GM19452 (cell line): ENCODE results near the gene C16orf78.

Experiments
- ATAC-seq: cut with Tn5 transposase; IDR thresholded peaks from one replicate; pipeline ENCODE4 v1.9.1; 2021; ENCODE audit not compliant: unreplicated experiment

The C16orf78 gene, protein sequence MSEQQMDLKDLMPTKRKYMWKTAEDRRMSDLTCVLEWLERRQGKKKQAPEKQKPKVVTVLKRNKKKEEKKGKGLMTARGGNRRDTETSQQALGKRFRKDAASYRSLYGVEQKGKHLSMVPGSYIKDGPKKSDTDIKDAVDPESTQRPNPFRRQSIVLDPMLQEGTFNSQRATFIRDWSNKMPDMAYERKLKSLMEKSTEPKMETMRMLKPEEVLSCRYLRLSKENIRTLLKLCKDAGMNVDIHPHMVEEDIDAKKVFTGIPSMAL

GRCh38 chr16:49373504-49373903 is at the start of gene C16orf78:
Gene C16orf78 (plus strand): TSS chr16:49373804. CDS start chr16:49373940, 136 bp downstream.
- ATAC-seq, result no peak

DNA sequence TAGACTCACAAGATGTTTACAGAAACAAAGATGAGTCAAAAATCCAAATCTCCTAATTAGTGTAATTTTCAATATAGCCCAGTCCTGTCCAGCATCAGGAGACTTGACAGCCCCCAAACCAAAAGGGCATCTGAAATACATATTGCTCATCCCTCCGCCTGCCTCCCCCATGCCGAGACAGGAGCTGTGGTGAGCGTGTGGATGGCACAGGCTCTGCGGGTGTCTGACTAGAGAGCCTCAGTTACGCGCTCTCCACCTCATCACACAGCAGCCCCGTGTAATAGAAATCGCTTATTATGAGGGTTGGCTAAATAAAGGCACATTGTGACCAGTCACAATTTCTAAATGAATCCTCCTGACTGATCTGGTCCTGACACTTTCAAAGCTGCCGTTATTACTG is 48.9 kb upstream of the C16orf78 start:
- ATAC-seq, result no peak

DNA sequence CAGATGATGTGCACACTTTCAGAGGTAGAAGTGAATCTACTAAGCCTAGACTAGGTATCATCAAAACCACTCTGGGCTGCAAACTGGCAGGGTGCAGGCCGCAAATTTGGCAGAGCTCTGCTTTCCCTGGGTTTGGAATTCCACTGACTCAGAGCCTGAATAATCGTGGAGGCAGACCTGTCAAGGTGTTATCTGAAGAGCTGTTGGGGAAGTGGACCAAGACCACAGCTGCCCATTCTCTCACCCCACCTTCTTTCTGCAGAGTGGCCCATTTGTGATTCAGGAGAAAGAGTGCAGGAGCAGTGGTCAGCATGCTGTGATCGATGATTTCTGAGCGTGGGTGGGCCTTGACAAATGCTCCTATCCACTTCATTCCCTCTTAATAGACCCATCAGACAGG is 46.1 kb upstream of the C16orf78 start:
- no peak for ATAC-seq

- ATAC-seq, result no peak
Observed at GRCh38 chr16:49328325-49328724, 45.3 kb upstream of the C16orf78 start.

- ATAC-seq, result no peak
Observed at GRCh38 chr16:49330562-49331201, 42.9 kb upstream of the C16orf78 start.

GRCh38 chr16:49332589-49333258 is 40.9 kb upstream of the C16orf78 start:
- ATAC-seq, result no peak

DNA sequence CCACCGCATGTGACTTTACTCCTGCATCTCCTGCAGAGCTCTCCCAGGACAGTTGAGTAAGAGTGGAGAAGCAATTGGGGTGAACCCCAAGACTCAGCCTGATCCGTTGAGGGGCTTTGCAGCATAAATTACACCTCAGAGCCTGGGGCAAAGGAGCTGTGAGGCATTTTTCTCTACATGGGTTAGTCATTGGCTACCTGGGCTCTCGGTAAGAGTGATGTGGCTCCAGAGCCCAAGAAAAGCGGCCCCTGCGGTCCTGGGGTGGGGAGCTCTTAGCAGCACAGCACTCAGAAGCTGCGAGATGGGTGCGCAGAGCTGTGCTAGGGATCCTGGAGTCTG is 40.4 kb upstream of the C16orf78 start:
- ATAC-seq, result no peak

DNA sequence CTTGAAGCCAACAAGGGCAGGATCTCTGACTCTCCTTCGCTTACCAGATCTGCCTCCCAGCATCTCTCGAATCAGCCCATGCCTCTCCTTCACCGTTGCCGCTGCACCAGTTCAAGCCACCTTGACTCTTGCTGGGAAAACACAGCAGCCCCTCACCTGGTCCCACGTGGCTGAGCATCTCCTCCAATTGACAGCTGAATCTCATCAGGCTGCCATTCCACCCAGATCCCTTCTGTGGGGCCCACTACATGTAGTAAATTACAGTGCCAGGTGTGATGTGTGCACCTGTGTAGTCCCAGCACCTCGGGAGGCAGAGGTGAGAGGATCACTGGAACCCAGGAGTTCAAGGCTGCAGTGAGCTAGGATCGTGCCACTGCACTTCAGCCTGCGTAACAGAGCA is 37.8 kb upstream of the C16orf78 start:
- no peak for ATAC-seq

DNA sequence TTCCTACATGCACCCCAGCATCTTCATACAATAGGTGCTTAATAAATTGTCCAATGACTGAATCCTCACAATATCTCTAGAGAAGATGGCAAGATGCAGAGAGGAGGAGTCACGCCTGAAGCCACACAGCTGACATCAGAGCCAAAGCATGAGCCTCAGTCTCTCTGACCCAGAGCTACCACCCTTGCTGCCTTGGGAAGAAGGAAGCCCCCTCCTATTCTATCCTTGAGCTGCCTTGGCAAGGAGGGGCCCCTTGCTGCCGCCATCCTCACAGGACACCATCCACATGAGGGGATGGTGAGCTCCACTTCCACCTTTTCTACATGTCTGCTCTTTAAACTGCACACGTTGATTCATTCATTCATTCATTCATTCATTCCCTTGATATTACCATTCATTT is 37.0 kb upstream of the C16orf78 start:
- ATAC-seq, result no peak

DNA sequence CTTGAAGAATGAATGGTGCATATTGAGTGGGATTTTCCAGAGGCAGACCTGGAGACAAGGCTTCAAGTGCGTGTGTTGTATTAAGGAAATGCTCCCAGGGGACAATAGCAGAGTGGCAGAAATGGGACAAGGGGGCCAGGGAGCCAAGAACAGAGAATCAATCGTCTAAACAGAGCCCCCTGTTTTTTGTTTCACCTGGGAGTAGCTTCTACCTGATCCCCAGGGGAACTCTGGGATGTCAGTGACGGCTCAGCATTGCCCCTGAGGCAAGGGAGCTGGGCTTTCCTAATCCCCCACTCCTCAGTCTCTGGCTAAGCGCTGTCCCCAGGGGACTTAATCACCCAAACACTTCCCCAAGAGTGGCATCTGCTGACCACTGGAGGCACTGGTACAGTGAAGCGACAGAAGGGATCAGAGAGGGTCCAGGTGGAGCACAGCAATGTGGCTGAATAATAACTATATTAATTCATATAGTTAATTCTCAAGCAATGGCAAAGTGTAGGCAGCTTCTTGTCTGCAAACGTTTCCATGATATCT is 35.7 kb upstream of the C16orf78 start:
- ATAC-seq, result no peak

DNA sequence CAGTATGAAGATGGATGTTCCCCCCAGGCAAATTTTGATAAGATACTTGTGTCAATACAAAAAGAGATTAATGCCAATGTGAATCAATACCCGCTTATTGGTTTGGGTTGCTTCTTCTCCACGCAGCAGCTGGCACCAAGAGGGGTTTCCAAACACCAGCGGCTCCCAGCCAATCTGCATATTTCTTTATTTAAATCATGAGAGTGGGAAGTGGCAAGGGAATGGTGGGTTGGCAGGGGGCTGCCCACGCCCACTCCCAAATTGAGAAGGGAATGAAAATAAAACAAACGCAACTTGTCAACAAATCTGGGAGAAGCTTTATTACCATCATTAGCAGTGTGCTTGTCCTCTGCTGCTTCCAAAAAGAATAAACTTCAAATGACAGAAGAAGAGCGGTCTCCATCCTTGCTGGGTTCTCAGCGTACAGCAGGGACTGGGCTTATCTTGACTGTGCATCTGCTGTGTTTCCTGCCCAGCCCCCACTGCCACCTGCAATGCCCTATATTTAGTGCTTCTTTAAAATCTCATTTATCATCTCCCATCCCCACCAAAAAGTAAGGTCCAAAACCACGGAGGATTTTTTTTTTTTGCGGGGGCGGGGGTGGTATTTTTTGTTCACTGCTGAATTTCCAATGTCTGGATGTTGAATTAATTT is 34.9 kb upstream of the C16orf78 start:
- no peak for ATAC-seq

- ATAC-seq, result no peak
Observed at GRCh38 chr16:49340466-49340865, 33.1 kb upstream of the C16orf78 start.

- ATAC-seq, result no peak
Observed at GRCh38 chr16:49341706-49342105, 31.9 kb upstream of the C16orf78 start.

GRCh38 chr16:49342336-49343265 is 31.0 kb upstream of the C16orf78 start:
- ATAC-seq, result no peak

DNA sequence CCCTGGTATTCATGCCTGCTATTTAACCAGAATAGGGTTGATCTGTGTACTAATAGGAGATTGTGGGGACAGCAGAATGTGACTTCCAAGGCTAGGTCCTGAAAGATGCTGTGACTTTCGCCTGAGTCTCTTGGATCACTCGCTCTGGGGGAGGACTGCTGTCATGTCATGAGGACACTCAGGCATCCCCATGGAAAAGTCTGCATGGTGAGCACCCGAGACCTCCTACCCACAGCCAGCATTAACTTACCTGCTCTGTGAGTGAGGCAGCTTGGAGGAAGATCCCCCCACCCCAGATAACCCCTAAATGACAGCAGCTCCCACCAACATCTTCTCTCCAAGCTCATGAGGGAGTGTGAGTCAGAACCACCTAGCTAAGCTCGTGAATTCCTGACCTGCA is 30.3 kb upstream of the C16orf78 start:
- no peak for ATAC-seq

DNA sequence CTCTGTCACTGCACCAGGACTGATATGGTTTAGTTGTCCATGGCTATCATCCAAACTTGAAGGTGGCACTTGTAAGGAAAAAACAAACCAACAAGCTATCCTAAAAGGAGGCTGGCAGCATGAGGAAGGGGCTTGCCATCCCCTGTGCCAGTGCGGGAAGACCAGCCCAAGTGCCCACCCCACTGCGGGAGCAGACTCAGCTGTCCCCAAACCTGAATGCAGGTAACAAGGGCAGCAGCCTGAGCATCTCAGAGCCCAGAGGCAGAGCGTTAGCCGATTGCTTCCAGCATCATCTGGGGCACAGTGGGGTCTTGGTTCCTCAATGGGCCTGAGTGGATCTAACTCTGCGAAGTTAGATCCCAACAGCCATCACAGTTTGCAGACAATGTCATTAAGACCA is 29.2 kb upstream of the C16orf78 start:
- no peak for ATAC-seq

- ATAC-seq, result no peak
Observed at GRCh38 chr16:49345829-49346228, 27.8 kb upstream of the C16orf78 start.

GRCh38 chr16:49346459-49346858 is 27.1 kb upstream of the C16orf78 start:
- ATAC-seq, result no peak

- ATAC-seq, result no peak
Observed at GRCh38 chr16:49347476-49347875, 26.1 kb upstream of the C16orf78 start.

- ATAC-seq, result no peak
Observed at GRCh38 chr16:49348408-49349176, 25.0 kb upstream of the C16orf78 start.
